K562 (cell line): ENCODE results near the gene TIMM23. TPM values are rescaled to one million over a fixed set of nuclear protein-coding genes. Genes with fewer than 3 reads are reported as not detected.

Source experiments
- ATF1 ChIP-seq, 2 experiments: fragments of 450-650 bp in 1 of 2; IDR thresholded peaks; 2 replicates each; pipeline ENCODE4 v1.6.1; 2016; ENCODE audit warnings: missing compliant biosample characterization in 1 of 2, missing genetic modification characterization in 1 of 2
- CBX3 ChIP-seq, 2 experiments: IDR thresholded peaks; 1 replicate in 1 of 2; 2 replicates in 1 of 2; pipeline ENCODE4 v1.6.1; 2012; ENCODE audit warnings: inconsistent platforms in 2 of 2, low read length in 2 of 2, borderline replicate concordance in 1 of 2, control low read depth in 1 of 2
- DMBX1 ChIP-seq: fragments of 250-450 bp; sonication (Bioruptor Pico); IDR thresholded peaks from 2 replicates; pipeline ENCODE4 v1.8.0; 2022; ENCODE audit warnings: inconsistent platforms, mild to moderate bottlenecking, moderate library complexity, borderline replicate concordance
- FOXJ2 ChIP-seq: fragments of 200-800 bp; sonication (Bioruptor generic); IDR thresholded peaks from 2 replicates; pipeline ENCODE4 v1.6.1; 2016; ENCODE audit warnings: missing genetic modification characterization, missing compliant biosample characterization
- GABPB1 ChIP-seq: sonication (generic); formaldehyde crosslinking; IDR thresholded peaks from 2 replicates; pipeline ENCODE4 v1.8.0; 2022; ENCODE audit warnings: mild to moderate bottlenecking, missing genetic modification reagents
- HDGF ChIP-seq: fragments of 450-650 bp; IDR thresholded peaks from 2 replicates; pipeline ENCODE4 v1.6.1; 2016
- HEY1 ChIP-seq: fragments of 250-450 bp; sonication (Bioruptor Pico); IDR thresholded peaks from 2 replicates; pipeline ENCODE4 v1.5.0; 2020; ENCODE audit warnings: mild to moderate bottlenecking, moderate library complexity, borderline replicate concordance
- HMG20A ChIP-seq: fragments of 450-650 bp; formaldehyde crosslinking; conservative IDR thresholded peaks from 2 replicates; pipeline ENCODE4 v1.4.0; 2020; ENCODE audit warnings: mild to moderate bottlenecking, mixed read lengths
- IRF2 ChIP-seq: sonication (generic); formaldehyde crosslinking; IDR thresholded peaks from 2 replicates; pipeline ENCODE4 v1.8.1; 2022; ENCODE audit warnings: mild to moderate bottlenecking, missing genetic modification reagents
- KDM1A ChIP-seq, 2 experiments: fragments of 450-650 bp; IDR thresholded peaks; 2 replicates each; pipeline ENCODE4 v1.6.1; 2016; ENCODE audit warnings: mild to moderate bottlenecking in 2 of 2
- KDM2B ChIP-seq: fragments of 250-450 bp; sonication (Bioruptor Pico); IDR thresholded peaks from 2 replicates; pipeline ENCODE4 v1.8.0; 2021; ENCODE audit warnings: mild to moderate bottlenecking, moderate library complexity
- L3MBTL2 ChIP-seq: fragments of 450-650 bp; IDR thresholded peaks from 2 replicates; pipeline ENCODE4 v1.6.1; 2016; ENCODE audit warnings: mild to moderate bottlenecking, moderate library complexity
- NFIC ChIP-seq: fragments of 450-650 bp; IDR thresholded peaks from 2 replicates; pipeline ENCODE4 v1.6.1; 2017; ENCODE audit warnings: mild to moderate bottlenecking, inconsistent platforms
- TFAM ChIP-seq: fragments of 250-450 bp; sonication (Bioruptor Pico); conservative IDR thresholded peaks from 2 replicates; pipeline ENCODE4 v1.5.0; 2021; ENCODE audit warnings: mild to moderate bottlenecking, moderate library complexity
- THRAP3 ChIP-seq: fragments of 450-650 bp; IDR thresholded peaks from 2 replicates; pipeline ENCODE4 v1.6.1; 2016; ENCODE audit warnings: mild to moderate bottlenecking, inconsistent platforms, borderline replicate concordance
- U2AF2 ChIP-seq: fragments of 200-400 bp; formaldehyde crosslinking; optimal IDR thresholded peaks from 2 replicates; pipeline ENCODE3; 2017; ENCODE audit warnings: low read depth, mild to moderate bottlenecking, low read length
- XRCC3 ChIP-seq: fragments of 450-650 bp; IDR thresholded peaks from 2 replicates; pipeline ENCODE4 v1.6.1; 2017; ENCODE audit warnings: mild to moderate bottlenecking, moderate library complexity
- ZNF146 ChIP-seq: IDR thresholded peaks from one replicate; pipeline ENCODE4 v1.6.1; 2018; ENCODE audit warnings: missing compliant biosample characterization; ENCODE audit not compliant: unreplicated experiment
- ZNF311 ChIP-seq: fragments of 250-450 bp; sonication (Bioruptor Pico); IDR thresholded peaks from 2 replicates; pipeline ENCODE4 v1.4.0; 2020; ENCODE audit warnings: mild to moderate bottlenecking, moderate library complexity
- polyA plus RNA-seq, 8 experiments: library from polyadenylated mRNA; depleted of rRNA in 4 of 8; stranded (reverse) in 5 of 8; unstranded in 3 of 8; fragments of >200 nt; fragmentation: Nextera tagmentation in 2 of 8; fragmentation: Illumina TruSeq in 1 of 8; extraction: Ambion mirVana in 2 of 8; extraction: Trizol in 1 of 8; gene quantifications; 2 replicates each; pipeline versions ENCODE4 v1.2.1 to v1.2.3, GENCODE V29; 2011 to 2014; ENCODE audit warnings: inconsistent platforms in 1 of 8, missing spikeins in 1 of 8
- total RNA-seq, 7 experiments: library from RNA; depleted of rRNA in 6 of 7; stranded (reverse); fragments of >200 nt in 6 of 7; fragmentation: Illumina TruSeq in 2 of 7; extraction: Trizol in 2 of 7; gene quantifications; 2 replicates each; pipeline versions ENCODE4 v1.2.1 to v1.2.3, GENCODE V29; 2011 to 2021; ENCODE audit warnings: low replicate concordance in 1 of 7
- TF ChIP-seq, protein P1 (sequence below): fragments of 250-450 bp; sonication (Bioruptor Pico); IDR thresholded peaks from 2 replicates; pipeline ENCODE4 v1.8.0; 2022; ENCODE audit warnings: moderate library complexity, mild to moderate bottlenecking, inconsistent platforms
- TF ChIP-seq, protein P2 (sequence below): sonication (generic); IDR thresholded peaks from 2 replicates; pipeline ENCODE4 v1.6.1; 2016
- TF ChIP-seq, protein P3 (sequence below): sonication (generic); formaldehyde crosslinking; IDR thresholded peaks from 2 replicates; pipeline ENCODE4 v1.8.1; 2023; ENCODE audit warnings: mild to moderate bottlenecking, missing genetic modification reagents
- TF ChIP-seq, protein P4 (sequence below): fragments of 150-350 bp; conservative IDR thresholded peaks from 2 replicates; pipeline ENCODE4 v1.6.1; 2014; ENCODE audit warnings: low read length

TIMM23 gene
- total and polyA plus RNA-seq, 9 of the 15 experiments (the other 6 are each of a cell fraction or from before 2014, with no cell fraction given): 148 to 280 (median 183) TPM

DNA sequence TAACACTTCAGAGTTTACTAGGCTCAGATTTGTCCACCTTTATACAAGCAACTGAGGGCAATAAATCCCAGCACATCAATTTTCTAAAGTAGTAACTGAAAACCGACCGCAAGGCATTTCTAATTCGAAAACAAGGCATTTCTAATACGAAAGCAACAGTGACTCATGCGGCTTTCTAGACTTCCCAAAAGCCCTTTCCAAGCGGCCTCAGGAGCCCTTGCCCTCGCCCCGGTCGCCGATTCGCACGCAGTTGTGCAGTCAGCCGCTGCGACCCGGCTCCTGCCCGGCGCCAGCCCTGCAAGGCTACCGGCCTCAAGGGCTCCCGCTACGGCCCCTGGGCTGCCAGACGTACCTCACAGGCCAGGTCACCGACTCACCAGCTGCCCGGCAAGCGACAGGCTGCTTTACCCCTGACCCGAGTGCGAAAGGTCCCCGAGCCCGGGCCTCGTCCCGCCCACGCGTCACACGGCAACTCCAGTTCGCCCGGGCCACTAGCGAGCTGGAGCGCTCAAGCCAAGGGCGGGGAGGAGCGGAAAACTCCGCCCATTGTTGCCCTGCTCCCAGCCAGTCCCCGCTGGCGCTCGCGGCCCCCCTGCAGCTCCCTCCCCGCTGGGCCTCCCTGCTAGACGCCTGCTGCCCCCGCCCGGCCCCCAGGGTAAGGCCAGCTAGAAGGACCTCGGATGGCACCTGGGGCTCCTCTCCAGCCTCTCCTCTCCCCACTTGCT is 50.9 kb downstream of the TIMM23 start (continued):
- TF ChIP-seq NFIC (no peak; the same call in 1 of the 2 replicates), TFAM (CRISPR knock-in tag) (no peak), GABPB1 (CRISPR knock-in tag) (peak; percentile 63), HMG20A (no peak), DMBX1 (CRISPR knock-in tag) (0 out of 2 replicates have a peak, but pooled peaks have one; percentile 17), ATF1 (CRISPR knock-in tag; IDR thresholded peaks at IDR 0.05) (no peak; the same call in 1 of the 2 replicates), ATF1 (tag; IDR thresholded peaks at IDR 0.05) (peak; percentile 90), IRF2 (CRISPR knock-in tag) (no peak), HDGF (no peak; the same call in 1 of the 2 replicates), ZNF146 (CRISPR knock-in tag) (no peak), U2AF2 (no peak), FOXJ2 (tag) (no peak), KDM1A (IDR thresholded peaks at IDR 0.05) (peak; percentile 91 to 96), XRCC3 (no peak), L3MBTL2 (peak; percentile 90), ZNF311 (CRISPR knock-in tag) (no peak), HEY1 (no peak), CBX3 (IDR thresholded peaks at IDR 0.05; ENCODE audit: borderline replicate concordance in 1 of 2, low read length in 2 of 2) (no peak), KDM2B (CRISPR knock-in tag) (no peak), THRAP3 (no peak)
- TF ChIP-seq, protein P1, sequence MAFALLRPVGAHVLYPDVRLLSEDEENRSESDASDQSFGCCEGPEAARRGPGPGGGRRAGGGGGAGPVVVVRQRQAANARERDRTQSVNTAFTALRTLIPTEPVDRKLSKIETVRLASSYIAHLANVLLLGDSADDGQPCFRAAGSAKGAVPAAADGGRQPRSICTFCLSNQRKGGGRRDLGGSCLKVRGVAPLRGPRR: no peak
- TF ChIP-seq, protein P2, sequence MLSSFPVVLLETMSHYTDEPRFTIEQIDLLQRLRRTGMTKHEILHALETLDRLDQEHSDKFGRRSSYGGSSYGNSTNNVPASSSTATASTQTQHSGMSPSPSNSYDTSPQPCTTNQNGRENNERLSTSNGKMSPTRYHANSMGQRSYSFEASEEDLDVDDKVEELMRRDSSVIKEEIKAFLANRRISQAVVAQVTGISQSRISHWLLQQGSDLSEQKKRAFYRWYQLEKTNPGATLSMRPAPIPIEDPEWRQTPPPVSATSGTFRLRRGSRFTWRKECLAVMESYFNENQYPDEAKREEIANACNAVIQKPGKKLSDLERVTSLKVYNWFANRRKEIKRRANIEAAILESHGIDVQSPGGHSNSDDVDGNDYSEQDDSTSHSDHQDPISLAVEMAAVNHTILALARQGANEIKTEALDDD: no peak
- TF ChIP-seq, protein P3, sequence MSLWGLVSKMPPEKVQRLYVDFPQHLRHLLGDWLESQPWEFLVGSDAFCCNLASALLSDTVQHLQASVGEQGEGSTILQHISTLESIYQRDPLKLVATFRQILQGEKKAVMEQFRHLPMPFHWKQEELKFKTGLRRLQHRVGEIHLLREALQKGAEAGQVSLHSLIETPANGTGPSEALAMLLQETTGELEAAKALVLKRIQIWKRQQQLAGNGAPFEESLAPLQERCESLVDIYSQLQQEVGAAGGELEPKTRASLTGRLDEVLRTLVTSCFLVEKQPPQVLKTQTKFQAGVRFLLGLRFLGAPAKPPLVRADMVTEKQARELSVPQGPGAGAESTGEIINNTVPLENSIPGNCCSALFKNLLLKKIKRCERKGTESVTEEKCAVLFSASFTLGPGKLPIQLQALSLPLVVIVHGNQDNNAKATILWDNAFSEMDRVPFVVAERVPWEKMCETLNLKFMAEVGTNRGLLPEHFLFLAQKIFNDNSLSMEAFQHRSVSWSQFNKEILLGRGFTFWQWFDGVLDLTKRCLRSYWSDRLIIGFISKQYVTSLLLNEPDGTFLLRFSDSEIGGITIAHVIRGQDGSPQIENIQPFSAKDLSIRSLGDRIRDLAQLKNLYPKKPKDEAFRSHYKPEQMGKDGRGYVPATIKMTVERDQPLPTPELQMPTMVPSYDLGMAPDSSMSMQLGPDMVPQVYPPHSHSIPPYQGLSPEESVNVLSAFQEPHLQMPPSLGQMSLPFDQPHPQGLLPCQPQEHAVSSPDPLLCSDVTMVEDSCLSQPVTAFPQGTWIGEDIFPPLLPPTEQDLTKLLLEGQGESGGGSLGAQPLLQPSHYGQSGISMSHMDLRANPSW (CRISPR knock-in tag): 0 out of 2 replicates have a peak, but pooled peaks have one; percentile 54
- TF ChIP-seq, protein P4, sequence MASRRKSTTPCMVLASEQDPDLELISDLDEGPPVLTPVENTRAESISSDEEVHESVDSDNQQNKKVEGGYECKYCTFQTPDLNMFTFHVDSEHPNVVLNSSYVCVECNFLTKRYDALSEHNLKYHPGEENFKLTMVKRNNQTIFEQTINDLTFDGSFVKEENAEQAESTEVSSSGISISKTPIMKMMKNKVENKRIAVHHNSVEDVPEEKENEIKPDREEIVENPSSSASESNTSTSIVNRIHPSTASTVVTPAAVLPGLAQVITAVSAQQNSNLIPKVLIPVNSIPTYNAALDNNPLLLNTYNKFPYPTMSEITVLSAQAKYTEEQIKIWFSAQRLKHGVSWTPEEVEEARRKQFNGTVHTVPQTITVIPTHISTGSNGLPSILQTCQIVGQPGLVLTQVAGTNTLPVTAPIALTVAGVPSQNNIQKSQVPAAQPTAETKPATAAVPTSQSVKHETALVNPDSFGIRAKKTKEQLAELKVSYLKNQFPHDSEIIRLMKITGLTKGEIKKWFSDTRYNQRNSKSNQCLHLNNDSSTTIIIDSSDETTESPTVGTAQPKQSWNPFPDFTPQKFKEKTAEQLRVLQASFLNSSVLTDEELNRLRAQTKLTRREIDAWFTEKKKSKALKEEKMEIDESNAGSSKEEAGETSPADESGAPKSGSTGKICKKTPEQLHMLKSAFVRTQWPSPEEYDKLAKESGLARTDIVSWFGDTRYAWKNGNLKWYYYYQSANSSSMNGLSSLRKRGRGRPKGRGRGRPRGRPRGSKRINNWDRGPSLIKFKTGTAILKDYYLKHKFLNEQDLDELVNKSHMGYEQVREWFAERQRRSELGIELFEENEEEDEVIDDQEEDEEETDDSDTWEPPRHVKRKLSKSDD: no peak; the same call in 1 of the 2 replicates
